ENCODE results near the gene HOXA11. TPM values are rescaled to one million over a fixed set of nuclear protein-coding genes. Genes with fewer than 3 reads are reported as not detected.

HOXA11 gene
- total RNA-seq, 6 experiments from 2014 or later: 33.1 to 42.1 (median 39.1) TPM

DNA sequence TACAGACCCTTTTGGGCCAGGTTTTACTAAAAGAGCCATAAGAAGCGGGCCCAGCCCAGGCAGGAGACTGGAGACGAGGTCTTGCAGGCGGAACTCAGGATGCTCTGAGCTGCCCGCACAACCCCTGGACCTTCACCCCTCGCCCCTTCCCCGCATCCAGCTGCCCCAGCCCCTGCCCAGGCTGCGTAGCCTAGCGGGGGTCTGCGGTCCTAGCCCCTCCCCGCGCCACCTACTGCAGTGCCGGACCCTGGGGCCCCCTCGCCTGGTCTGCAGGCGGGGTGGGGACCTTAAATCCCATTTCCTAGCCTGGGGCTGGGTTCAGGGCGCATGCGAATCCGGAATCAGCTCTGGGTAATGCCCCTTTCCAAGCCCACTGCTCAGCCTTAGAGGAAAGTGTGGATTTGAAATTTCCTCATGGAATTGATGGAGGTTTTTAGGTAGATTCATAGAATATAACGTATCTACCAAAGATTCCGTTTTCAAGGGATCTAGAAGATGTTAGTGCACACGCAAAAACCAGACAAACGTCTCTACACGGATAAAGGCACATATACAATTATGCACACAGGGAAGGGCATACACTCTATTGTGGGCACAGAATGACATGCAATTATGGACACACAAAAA, 32.1 kb downstream of the HOXA11 start:
- peak overlapping the region; percentile 91 for H3K4me3 Mint-ChIP-seq
- peaks cover 65% of the 10 kb centered on the region for H3K4me1 Mint-ChIP-seq (ENCODE audit: low read depth)
- no peak for DNase-seq

DNA sequence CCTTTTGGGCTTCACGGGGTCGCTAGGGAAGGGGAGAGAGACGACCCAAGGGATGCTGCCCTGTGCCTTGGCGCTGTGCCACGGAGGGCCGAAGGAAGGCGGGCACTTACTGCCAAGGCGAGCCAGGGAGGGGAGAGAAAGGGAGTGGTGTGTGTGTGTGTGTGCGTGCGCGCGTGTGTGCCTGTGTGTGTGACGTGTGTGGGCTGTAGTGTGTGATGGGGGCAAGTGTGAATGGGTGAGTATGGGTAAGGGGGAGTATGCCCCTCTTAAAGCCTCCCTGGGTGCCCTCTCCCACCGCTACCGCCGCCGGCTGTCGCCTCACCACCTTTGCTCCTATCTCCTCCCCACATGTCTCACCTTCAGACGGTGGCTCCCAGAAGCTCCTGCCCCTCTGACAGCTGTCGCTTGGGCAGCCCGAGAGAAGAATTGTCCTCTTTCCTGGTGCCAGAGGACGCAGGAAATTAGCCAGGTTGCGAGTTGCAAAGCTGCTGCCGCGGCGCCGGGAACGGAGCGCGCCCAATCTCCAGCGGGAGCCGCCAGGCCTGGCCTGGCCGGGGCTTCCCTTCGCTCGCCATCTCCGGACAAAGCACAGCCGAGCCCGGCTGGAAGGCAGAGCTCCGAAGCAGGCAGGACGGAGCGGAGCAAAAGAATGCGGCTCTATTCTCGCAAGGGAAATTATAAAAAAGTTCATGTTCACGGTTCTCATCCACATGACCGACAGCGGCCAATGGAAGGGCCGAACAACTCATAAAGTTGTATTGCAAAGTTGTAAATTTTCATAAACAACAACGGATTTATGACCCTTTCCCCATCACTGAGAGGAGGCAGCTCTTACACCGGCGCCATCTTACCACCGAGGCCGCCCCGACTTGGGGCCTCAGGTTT, 32.9 kb downstream of the HOXA11 start, which contains the start of gene HOXA3:
Gene HOXA3, minus strand, starts transcription at position 653 of the 885 bp plus-strand sequence. CDS start 41,943 bp downstream, outside the sequence.
- peaks cover 5% of the 10 kb centered on the region for H3K36me3 Mint-ChIP-seq (ENCODE audit: low read depth)
- peaks cover 66% of the 10 kb centered on the region for H3K4me1 Mint-ChIP-seq (ENCODE audit: low read depth)
- TF ChIP-seq, protein P1, sequence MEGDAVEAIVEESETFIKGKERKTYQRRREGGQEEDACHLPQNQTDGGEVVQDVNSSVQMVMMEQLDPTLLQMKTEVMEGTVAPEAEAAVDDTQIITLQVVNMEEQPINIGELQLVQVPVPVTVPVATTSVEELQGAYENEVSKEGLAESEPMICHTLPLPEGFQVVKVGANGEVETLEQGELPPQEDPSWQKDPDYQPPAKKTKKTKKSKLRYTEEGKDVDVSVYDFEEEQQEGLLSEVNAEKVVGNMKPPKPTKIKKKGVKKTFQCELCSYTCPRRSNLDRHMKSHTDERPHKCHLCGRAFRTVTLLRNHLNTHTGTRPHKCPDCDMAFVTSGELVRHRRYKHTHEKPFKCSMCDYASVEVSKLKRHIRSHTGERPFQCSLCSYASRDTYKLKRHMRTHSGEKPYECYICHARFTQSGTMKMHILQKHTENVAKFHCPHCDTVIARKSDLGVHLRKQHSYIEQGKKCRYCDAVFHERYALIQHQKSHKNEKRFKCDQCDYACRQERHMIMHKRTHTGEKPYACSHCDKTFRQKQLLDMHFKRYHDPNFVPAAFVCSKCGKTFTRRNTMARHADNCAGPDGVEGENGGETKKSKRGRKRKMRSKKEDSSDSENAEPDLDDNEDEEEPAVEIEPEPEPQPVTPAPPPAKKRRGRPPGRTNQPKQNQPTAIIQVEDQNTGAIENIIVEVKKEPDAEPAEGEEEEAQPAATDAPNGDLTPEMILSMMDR (IDR thresholded peaks at IDR 0.05): no peak
- H3K27ac Mint-ChIP-seq: peak within 1 kb of the TSS; percentile 91
- peaks cover 11% of the 10 kb centered on the region for H3K27me3 Mint-ChIP-seq (ENCODE audit: insufficient read depth)
- peak within 1 kb of the TSS; percentile 91 for H3K4me3 Mint-ChIP-seq
- H3K9me3 Mint-ChIP-seq: no peaks in the 10 kb centered on the region
- peak; percentile 86 for DNase-seq

More for the DNA sequence above, 32.1 kb downstream of the HOXA11 start:
- H3K9me3 Mint-ChIP-seq: no peaks in the 10 kb centered on the region
- H3K27ac Mint-ChIP-seq: peak overlapping the region; percentile 91
- H3K27me3 Mint-ChIP-seq (ENCODE audit: insufficient read depth): peaks cover 11% of the 10 kb centered on the region
- H3K36me3 Mint-ChIP-seq (ENCODE audit: low read depth): peaks cover 5% of the 10 kb centered on the region
- TF ChIP-seq, protein P1 (IDR thresholded peaks at IDR 0.05): no peak

DNA sequence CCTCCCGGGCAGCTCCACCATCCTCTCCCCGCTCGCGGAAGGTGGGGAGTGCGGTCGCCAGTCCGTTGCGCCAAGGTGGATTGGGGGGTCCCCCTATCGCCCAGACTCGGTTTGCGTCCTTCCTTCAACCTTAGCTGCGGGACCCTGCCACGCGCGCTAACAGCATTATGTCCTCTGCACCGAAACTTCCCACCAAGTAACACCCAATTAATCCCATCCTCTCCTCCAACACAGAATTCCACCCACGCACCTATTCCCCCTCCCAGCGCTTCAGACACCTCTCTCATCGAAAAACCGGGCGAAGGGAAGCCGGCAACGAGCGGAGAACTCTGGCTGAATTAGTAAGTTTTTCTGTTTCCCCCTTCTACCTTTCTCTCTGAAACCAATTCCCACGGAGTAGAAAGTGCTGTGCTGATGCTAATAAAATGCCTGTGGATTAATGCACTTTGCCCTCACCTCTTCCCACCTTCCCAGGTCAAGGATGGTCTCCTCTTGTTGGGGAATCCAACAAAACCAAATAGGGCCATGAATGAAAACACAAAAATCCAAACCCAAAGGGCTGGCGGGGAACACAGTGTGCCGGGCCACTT, 33.6 kb downstream of the HOXA11 start:
- no peak for DNase-seq
- peak overlapping the region; percentile 91 for H3K4me3 Mint-ChIP-seq
- TF ChIP-seq, protein P1 (IDR thresholded peaks at IDR 0.05): no peak
- no peaks in the 10 kb centered on the region for H3K9me3 Mint-ChIP-seq
- peak overlapping the region; percentile 91 for H3K27ac Mint-ChIP-seq
- H3K27me3 Mint-ChIP-seq (ENCODE audit: insufficient read depth): peaks cover 10% of the 10 kb centered on the region
- H3K36me3 Mint-ChIP-seq (ENCODE audit: low read depth): peaks cover 5% of the 10 kb centered on the region
- peaks cover 66% of the 10 kb centered on the region for H3K4me1 Mint-ChIP-seq (ENCODE audit: low read depth)

DNA sequence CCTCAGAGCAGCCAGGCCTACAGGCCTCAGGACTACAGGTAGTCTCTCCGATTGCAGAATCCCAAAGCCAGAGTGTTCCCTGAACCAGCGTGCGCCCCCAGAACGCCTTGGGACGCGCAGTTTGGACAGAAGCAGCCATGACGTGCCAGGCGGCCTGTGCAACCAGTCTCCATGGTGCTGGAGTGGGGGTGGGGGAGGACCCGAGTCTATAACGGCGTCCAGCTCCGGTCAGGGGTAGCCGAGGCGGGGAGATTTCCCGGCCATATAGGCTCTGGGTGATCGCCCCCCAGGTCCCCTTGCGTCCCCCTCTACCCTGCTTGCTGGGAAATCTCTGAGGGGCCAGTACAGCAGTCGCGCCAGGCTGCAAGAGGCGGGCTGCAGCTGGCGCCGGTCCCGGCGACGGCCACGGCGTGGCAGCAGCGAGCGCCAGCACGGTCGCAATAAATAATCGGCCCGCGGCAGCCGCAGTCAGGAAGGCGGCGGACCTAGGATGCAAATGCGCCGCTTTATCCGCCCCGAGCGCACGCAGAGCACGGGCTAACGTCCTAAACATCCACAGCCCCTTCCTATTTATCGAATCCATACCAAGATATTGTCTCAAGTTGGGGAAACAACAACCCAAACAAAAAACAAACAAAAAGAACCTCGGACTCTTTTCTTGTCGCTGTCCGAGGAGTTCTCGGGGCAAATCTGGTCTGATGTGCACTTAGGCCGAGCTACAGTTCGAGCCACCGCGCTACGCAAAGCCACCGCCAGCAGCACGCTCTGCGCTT, 34.3 kb downstream of the HOXA11 start:
- peak overlapping the region; percentile 91 for H3K27ac Mint-ChIP-seq
- DNase-seq: peak; percentile 71
- H3K36me3 Mint-ChIP-seq (ENCODE audit: low read depth): peaks cover 5% of the 10 kb centered on the region
- peaks cover 65% of the 10 kb centered on the region for H3K4me1 Mint-ChIP-seq (ENCODE audit: low read depth)
- H3K9me3 Mint-ChIP-seq: no peaks in the 10 kb centered on the region
- H3K27me3 Mint-ChIP-seq (ENCODE audit: insufficient read depth): peaks cover 6% of the 10 kb centered on the region
- TF ChIP-seq, protein P1 (IDR thresholded peaks at IDR 0.05): peak; percentile 91
- peak overlapping the region; percentile 91 for H3K4me3 Mint-ChIP-seq

All from HFFc6 (cell line).